GM18505 (cell line): ENCODE results near the gene ATP2B2.

Experiments
- ATAC-seq: cut with Tn5 transposase; IDR thresholded peaks from one replicate; pipeline ENCODE4 v1.9.1; 2021; ENCODE audit not compliant: unreplicated experiment
- POLR2A ChIP-seq: IDR thresholded peaks from 4 replicates; pipeline ENCODE4 v1.6.1; 2011; ENCODE audit warnings: borderline replicate concordance; ENCODE audit not compliant: insufficient read depth, insufficient read length; ENCODE audit errors: extremely low read depth

ATP2B2 gene

DNA sequence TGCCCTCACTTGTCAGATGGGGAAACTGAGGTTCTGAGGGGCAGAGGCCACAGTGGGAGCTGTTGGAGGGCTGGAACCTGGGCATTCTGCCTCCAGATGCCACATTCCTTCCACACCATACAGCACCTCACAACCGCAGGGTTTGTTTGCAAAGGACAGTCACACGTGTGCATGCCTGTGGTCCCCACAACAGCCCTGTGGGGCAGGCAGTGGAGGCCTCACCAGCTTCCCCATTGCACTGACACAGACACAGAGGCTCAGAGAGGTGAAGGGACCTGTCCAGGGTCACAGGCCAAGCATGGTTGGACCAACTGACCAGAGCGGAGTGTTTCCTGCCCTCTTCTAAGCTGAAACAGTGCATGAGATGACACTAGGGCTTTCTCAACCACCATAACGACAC is 109.3 kb downstream of the ATP2B2 start:
- no peak for TF ChIP-seq POLR2A
- ATAC-seq: no peak

DNA sequence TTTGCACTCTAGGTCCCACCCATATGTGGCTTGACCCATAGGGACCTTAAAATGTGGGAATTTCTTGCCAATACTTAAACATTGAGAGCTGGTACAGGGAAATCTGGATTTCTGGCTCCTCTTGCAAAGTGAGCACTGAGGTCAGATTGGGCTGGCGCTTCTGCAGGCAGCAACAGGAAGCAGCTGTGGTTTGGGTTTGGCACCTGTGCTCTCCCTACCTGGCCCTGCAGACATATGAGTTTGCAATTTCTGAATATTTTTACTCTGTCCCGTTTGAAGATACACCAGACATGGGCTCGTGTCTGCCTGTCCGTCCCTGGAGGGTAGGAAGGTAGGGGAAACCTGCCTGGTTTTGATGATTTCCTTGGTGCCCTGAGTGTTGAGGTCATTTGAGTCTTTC is 109.7 kb downstream of the ATP2B2 start:
- no peak for ATAC-seq
- no peak for TF ChIP-seq POLR2A

DNA sequence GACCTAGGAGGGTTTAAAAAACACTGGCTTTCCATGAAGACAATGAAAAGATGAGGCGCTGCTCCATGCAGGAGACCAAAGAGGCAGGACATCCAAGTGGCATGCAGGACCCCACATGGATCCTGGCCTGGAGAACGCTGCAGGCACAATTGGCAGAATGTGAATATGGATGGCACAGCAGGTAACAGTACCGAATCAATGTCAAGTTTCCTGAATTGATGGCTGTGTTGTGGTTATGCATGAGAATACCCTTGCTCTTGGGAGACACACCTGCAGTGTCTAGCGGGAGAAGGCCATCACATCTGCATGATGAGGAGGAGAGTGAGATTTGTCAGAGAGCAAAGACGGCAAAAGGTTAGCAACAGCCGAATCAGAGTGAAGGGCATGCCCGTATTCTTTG is 110.2 kb downstream of the ATP2B2 start:
- no peak for TF ChIP-seq POLR2A
- ATAC-seq: no peak

DNA sequence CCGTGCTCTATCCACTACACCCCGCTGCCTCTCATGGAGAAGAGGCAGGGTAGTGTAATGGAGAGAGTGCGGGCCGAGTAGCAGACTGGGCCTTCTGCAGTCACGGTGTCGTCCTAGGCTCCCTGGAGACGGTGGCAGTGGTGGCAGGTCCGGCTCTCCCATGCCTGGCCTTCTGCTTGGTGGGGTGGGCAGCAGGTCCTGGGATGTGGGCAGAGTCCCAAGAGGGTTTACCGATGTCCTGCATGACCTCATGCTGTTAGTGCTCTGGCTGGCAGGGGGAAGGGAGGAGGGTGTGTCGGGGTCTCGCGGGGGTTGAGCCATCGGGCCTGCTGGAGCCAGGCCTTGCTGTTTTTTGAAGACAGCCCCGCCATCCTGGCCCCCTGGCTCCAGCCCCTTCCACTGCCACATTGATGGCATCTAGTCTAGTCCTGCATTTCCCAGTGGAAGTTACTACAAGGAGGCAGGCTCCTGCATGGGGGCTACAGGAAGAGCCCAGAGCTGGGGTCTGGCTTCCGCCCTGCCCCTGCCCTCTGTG is 110.8 kb downstream of the ATP2B2 start:
- no peak for TF ChIP-seq POLR2A
- ATAC-seq: no peak

DNA sequence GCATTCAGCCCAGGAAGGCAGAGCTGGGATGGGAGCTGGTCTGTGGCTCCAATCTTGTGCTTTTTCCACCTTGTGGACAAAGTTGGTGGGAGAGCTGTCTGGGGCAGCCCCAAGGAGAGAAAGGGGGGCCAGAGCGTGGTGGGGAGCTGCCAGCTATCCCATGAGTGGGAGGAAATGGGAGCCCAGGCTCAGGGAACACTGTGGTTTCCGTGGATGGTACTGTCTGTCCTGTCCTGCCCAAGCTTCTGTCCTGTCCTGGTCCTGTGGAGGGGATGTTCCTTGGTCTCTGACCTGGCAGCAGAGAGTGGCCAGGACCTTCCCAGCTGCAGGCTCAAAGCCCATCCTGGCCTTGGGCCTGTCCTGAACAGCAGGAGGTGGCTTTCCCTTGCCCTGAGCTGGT is 111.9 kb downstream of the ATP2B2 start:
- ATAC-seq: no peak
- TF ChIP-seq POLR2A: no peak

DNA sequence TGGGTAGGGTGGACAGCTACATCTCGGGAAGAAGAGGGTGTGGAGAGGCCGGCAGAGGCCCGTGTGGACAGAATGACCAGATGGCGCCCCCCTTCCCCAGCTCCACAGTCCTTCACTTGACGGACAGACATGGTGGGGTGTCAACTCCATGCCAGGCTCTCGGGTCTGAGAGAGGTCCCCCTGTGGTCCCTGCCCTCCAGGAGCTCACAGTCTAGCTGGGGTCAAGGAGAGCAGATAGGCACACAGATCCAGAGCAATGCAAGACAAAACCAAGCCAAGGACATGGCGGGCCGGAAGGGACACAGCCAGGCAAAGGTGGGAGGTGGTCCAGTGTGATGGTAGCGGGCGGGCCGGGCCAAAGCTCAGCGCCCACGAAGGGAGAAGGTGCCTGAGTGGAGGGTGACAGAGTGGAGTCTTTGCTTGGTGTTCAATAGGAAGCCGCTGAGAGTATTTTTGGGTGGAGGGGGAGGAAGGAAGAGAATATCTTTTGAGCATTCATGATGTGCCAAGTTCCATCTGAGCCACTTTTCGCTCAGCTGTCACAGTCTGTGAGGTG is 112.4 kb downstream of the ATP2B2 start:
- ATAC-seq: no peak
- TF ChIP-seq POLR2A: no peak

DNA sequence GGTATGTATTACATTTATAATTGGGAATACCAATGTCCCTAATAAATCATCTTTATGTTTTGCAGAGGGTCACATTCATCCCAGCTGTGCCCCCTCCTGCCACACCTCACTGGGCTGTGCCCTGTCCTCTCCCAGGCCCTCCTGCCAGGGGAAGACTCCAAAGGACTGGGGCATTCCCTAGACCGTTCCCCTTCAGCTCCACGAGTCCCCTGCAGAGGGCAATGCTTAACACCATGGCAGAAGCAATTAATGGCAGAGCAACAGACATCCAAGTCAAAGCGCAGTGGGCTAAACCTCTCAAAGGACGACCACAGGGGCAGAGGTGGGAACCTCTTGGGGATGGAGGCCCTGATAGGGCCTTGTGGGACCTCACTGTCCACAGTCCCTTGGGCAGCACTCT is 113.1 kb downstream of the ATP2B2 start:
- no peak for ATAC-seq
- no peak for TF ChIP-seq POLR2A

DNA sequence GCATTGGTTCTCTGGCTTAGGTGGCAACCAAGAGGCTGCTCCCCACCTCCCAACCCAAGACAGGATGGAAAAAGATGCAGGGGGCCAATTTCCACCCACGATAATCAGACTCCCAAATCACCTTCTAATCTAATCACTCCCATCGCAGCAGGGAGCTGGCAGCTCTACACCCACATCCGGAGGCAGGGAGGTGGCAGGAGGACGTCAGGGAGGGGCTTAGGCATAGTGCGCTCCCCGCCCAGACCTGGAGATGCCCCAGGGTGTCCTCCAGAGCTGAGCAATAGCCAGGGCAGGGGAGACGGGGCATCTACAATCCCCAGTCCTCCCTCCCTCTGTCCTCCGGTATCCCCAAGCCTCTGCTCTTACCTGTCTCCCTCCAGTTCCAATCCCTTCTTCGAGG is 114.0 kb downstream of the ATP2B2 start:
- ATAC-seq: no peak
- TF ChIP-seq POLR2A: no peak

DNA sequence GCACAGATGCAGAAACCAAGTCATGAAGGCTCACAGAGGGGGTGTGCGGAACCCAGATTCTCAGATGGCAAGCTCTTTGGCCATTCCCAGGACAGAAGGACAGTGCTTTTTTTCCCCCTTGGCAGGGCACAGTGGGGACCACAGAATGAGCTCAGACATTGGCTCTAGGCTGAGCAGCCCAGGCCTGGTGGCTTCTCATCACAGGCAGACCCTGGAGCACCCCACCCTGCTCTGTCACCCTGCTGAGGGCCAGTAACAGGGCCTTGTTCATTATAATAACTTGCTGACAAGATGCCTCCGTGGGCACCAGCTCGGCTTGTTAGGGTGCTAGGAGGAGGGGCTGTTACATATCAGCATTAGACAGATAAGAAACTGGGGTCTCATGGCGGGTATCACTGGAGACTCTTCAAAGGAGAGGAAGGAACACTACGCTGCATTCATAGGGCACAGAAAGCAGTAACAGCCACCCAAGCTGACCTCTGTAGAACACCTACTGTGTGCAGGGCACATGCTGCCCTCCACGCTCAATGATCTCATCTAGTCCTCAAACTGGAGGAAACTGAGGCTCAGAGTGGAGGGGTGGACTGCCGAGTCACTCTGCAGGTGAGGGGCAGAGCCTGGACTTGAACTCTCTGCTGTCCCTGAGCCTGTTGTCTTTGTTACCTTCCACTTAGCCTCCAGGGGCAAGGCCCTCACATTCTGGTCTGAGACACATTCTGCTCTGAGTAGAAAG is 114.6 kb downstream of the ATP2B2 start:
- no peak for ATAC-seq
- no peak for TF ChIP-seq POLR2A

DNA sequence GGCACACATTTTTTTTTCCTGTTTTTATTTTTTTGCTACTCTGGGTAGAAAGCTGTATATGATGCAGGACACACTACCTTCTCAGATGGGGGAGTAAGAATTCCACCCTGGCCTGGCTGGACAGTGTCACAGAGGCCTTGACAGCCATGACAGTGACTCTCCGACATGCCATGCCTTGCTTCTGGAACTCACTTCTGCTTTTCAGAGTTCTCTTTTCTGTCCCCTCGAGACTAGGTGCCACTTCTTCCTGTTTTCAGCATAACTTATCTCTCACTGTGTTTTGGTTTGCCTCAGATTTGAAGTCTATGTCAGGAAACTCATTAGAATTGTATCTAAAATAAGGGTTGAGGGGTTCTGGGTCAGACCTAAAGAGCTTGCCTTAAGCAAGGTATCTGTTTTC is 115.4 kb downstream of the ATP2B2 start:
- peak; percentile 75 for ATAC-seq
- no peak for TF ChIP-seq POLR2A

DNA sequence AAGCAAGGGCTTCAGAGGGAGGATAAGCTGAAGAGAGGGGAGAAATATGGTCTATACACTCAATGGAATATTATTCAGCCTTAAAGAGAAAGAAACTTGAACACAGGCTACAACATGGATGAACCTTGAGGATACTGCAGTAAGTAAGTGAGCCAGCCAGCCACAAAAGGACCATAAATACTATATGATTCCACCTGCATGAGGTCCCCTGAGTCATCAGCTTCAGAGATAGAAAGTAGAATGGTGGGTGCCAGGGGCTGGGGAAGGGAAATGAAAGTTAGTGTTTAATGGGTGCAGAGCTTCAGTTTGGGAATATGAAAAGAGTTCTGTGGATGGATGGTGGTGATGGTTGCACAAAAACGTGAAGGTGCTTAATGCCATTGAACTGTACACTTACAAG is 116.0 kb downstream of the ATP2B2 start:
- TF ChIP-seq POLR2A: no peak
- no peak for ATAC-seq

DNA sequence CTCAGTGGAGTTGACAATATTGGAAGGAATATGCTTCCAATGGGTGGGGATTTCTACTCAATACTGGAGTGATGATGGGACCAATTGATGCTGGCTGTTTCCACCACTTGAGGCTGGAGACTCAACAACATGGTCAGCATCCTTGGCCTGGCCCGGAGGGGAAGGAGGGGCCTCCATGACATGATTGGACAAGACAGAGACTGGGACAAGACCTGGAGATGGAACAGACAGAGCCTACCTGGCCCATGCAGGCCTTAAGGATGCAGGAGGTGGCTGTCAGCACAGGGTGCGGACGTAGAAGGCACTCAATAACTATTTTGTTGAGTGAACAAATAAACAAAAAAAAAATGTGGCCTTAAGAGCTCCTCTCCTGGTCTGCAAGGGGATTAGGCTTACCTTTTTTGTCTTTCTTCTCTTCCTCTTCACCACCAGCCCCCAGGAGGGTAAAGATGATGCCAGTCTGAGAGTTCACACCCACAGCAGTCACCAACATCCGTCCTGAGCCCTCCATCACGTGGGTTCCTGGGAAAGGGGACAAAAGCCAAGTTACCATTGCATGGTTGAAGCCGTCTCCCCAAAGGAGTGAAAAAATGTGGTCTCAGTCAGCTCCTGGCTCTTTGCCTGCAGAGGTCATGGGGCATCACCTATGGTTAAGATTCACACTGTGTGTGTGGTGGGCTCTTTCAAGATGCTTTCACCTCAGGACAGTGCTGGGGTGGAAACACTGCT is 117.3 kb downstream of the ATP2B2 start:
- no peak for ATAC-seq
- no peak for TF ChIP-seq POLR2A

DNA sequence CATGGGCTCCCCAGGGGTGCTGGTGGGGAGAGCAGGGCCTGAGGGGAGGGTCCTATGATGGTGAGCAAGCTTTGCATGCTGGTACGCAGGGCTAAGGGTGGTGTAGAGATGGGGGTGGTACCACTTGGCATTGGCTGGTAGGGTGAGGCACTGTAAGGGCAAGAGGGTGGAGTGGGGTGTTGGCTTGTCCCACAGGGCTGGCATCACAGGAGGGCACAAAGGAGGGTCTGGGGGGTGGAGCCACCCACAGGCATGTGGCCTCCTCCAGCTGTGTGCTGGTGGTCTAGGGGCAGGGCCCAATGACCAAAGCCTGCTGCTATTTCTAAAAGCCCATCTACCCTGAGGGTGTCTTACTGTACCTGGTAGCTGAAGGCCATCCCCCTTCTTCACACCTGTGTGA is 119.3 kb downstream of the ATP2B2 start:
- ATAC-seq: no peak
- no peak for TF ChIP-seq POLR2A
